VCaP (cell line): ENCODE measurements around the gene SLC34A1.

Experiments
- H3K27ac ChIP-seq: fragments of 450-650 bp; 2 replicates; pipeline ENCODE4 v1.5.1; 2017
- CTCF ChIP-seq: fragments of 450-650 bp; conservative IDR thresholded peaks from 2 replicates; pipeline ENCODE4 v1.5.1; 2017; ENCODE audit warnings: mild to moderate bottlenecking, moderate library complexity

Gene SLC34A1

GRCh38 chr5:177386542-177386941 is 2.3 kb downstream of the SLC34A1 start:
- no peak for TF ChIP-seq CTCF
- no peak overlapping the region for H3K27ac ChIP-seq

GRCh38 chr5:177387405-177387804 is 3.2 kb downstream of the SLC34A1 start:
- no peak overlapping the region for H3K27ac ChIP-seq
- TF ChIP-seq CTCF: no peak

- peak overlapping the region; percentile 52; the same call in 1 of the 2 replicates for H3K27ac ChIP-seq
- no peak for TF ChIP-seq CTCF
Observed at GRCh38 chr5:177388521-177389052, 4.4 kb downstream of the SLC34A1 start.

GRCh38 chr5:177389241-177390169 is 5.3 kb downstream of the SLC34A1 start:
- peak overlapping the region; percentile 52 for H3K27ac ChIP-seq
- TF ChIP-seq CTCF: no peak

- H3K27ac ChIP-seq: peak overlapping the region; percentile 52
- TF ChIP-seq CTCF: peak; percentile 99
Observed at GRCh38 chr5:177390363-177391300, 6.4 kb downstream of the SLC34A1 start.

- TF ChIP-seq CTCF: no peak
- no peak overlapping the region for H3K27ac ChIP-seq
Observed at GRCh38 chr5:177392765-177393164, 8.5 kb downstream of the SLC34A1 start.
